Stimulated activated CD8-positive, alpha-beta memory T cell treated with anti-CD3 and anti-CD28 coated beads, Interleukin-12 subunit alpha, Interleukin-12 subunit beta, amount 100 ng/mL, for 24 hours (primary cell): ENCODE measurements around the gene BDNF.

Experiments used
- DNase-seq: peaks from one replicate; pipeline ENCODE4 v3.0.0-alpha.2; 2020; ENCODE audit errors: extremely low read depth

The BDNF gene

GRCh38 chr11:27626269-27626937 is 73.9 kb downstream of the BDNF start:
- DNase-seq, result no peak

- no peak for DNase-seq
Measured at GRCh38 chr11:27625347-27625912, 74.8 kb downstream of the BDNF start.

GRCh38 chr11:27623945-27624523 is 76.2 kb downstream of the BDNF start:
- DNase-seq, result no peak

DNA sequence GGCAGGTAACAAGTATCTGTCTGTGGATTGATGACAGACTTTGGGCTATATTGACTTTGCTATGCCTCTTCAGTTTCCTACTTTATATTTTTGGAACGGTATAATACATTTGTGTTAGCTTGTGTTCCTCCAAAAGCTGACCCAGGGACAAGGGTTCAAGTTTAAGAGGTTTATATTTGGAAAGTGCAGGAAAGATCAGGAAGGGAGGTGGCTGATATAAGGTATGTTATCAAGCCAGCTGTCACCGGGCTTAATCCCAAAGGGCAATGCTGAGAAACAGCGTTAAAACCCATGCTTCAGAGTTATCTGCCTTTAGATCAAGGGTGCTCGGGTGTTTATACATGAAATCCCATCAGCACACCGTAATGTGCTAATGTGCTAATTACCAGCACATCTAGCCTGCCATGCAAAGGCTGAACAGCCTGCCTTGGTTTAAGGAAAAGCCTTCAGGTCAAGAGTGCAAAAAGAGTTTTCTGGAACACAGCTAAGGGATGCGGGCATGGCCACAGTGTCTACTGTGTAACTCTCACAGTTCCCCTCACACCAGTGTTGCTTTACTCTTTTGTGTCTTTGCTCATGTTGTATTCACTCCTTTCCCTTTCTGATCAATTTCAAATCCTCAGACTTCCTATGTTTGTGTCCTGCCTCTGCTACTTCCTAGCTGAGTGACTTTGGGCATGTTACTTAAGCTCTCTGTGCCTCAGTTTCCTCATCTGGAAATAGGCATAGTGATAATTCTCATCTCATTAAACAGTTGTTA is 77.5 kb downstream of the BDNF start:
- no peak for DNase-seq

- DNase-seq, result no peak
Measured at GRCh38 chr11:27621405-27622161, 78.7 kb downstream of the BDNF start.

DNA sequence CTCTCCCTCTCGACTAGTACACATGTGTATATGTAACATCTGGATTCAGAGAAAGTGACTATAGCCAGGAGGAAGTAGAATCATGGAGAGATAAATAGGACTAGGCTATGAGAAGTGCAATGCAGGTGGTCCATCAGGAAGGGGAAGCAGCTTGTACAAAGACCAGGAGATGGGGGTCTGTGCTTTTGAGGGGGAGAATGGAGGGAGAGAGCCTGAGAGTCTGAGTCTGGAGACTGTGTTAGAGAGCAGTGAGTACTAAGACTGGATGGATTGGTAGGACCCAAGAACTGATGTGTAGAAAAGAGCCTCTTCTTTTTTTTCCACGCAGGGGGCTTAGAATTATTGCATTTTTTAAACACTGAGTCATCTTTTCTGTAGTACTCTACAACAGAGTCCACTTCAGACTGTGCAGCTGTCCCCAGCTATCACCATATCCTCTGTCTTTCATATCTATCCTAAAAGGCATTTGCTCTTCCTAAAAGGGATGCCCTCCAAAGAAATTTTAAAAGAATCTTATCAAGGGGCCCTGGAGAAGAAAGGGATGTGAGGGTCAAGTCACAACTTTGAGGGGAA is 80.4 kb downstream of the BDNF start:
- DNase-seq, result no peak

- no peak for DNase-seq
Measured at GRCh38 chr11:27619039-27619574, 81.1 kb downstream of the BDNF start.

DNA sequence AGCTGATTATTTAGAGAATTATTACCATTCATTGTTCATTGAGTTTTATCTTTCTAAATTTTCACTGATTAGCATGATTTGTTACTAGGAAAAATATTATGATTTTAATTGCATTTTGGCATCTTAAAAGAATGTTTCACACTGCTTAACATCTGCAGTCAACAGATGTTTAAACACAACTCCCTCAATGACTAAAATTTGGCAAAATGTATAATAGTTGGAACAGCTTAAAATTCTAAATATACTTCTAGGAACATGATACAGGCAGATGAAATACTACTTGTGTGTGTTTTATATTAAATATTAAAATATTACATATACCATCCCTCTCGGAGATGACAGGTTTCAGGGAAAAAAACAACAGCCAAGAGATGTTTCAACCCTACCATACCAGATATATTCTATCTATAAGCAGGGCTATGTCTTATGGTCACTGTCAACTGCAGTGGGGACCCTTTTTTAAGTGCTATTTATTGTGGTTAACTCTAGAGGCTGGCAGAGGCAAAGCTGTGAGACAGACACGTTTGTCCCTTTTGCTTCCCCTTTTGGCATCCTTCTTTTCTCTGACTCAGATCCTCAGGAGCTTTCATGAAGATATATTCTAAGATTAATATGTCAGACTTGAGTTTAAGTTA is 81.9 kb downstream of the BDNF start:
- no peak for DNase-seq

- DNase-seq, result no peak
Measured at GRCh38 chr11:27616711-27617110, 83.5 kb downstream of the BDNF start.

DNA sequence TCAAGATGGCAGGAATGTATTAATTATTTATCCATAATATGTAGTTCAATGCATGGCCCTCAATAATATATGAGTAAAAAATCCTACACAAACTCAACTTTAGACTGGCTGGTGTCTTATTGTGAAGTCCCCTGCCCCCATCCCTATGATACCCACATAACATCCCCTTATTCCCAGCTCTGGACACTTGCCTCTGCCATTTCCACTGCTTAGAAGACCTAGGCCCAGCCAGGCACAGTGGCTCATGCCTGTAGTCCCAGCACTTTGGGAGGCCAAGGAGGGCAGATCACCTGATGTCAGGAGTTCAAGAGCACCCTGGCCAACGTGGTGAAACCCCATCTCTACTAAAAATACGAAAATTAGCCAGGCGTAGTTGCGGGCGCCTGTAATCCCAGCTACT is 84.4 kb downstream of the BDNF start:
- no peak for DNase-seq

DNA sequence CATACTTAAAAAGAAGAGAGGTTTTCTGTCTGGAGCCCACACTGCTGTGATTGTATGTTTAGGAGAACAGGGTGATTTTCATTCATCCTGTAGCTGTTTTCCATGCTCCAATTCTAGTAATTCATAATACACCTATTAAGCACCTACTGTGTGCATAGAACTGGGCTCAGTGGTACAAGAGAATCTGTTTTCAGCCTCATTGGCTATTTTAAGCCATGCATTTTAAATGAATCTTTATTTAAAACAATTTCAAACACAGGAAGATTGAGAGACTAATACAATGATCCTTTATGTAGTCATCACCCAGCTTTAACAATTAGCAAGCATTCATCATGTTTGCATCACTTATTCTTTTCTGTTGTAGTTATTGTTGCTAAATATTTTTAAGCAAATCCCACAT is 86.2 kb downstream of the BDNF start:
- DNase-seq, result no peak

DNA sequence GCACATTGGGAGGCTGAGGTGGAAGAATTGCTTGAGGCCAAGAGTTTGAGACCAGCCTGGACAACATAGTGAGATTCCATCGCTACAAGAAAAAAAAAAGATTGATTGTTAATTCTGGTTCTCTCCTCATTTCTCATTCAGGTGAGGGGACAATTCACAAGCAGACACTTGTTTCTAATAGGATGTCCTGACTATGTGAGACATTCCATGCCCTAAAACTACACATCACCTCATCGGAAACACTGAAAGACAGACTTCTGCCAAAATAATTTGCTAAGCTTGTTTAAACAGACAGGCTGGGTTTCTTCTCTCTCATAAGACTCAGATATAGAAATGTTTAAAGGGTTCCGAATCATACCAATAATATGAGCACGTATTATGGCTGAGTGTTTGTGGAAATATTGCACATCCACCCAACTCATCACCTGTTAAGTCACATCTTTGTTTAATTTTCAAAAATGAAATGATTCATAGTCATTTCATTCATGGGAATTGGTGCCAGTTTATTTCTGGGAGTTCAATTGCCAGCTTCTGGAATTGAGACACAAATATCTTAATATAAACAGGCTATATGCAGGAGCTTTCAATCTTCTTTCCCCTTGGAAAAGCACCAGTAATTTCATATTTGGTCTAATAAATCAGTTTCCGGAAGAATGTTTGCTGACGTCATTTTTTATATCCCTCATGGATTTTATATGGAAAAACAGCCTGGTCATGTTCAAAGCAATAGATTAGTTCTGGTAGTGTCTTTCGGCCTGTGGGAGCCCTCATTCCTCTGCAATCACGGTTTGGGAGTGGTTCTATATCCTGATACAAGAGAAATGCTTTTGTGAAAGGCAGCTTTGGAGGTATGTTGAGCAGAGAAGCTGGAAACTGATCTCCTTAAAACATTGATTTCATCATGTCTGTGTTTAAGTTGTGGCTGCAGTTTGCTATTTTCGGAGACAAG is 87.0 kb downstream of the BDNF start:
- DNase-seq, result no peak

GRCh38 chr11:27611947-27612455 is 88.3 kb downstream of the BDNF start:
- no peak for DNase-seq

- no peak for DNase-seq
Measured at GRCh38 chr11:27611390-27611789, 88.9 kb downstream of the BDNF start.

- no peak for DNase-seq
Measured at GRCh38 chr11:27610946-27611345, 89.3 kb downstream of the BDNF start.

GRCh38 chr11:27610280-27610679 is 90.0 kb downstream of the BDNF start:
- DNase-seq, result no peak

GRCh38 chr11:27608951-27609350 is 91.3 kb downstream of the BDNF start:
- DNase-seq, result no peak

GRCh38 chr11:27605422-27605821 is 94.8 kb downstream of the BDNF start:
- DNase-seq, result no peak
